Large intestine (tissue), 3 donors: ENCODE results near the gene PITPNB. TPM values are rescaled to one million over a fixed set of nuclear protein-coding genes. Genes with fewer than 3 reads are reported as not detected.

Experiments used
- DNase-seq, 2 donors: peaks; one replicate each; pipeline versions ENCODE4 v3.0.0 to v3.0.0-alpha.2; 2013
- H3K27ac ChIP-seq: one replicate; pipeline ENCODE4 v1.5.1; 2013; ENCODE audit warnings: low read length
- H3K27me3 ChIP-seq: 2 replicates; pipeline ENCODE4 v1.6.1; 2013; ENCODE audit warnings: low read length; ENCODE audit not compliant: control insufficient read depth, insufficient read depth
- H3K36me3 ChIP-seq: 2 replicates; pipeline ENCODE4 v1.6.1; 2013; ENCODE audit warnings: low read length; ENCODE audit not compliant: control insufficient read depth, insufficient read depth
- H3K4me1 ChIP-seq: one replicate; pipeline ENCODE4 v1.6.1; 2013; ENCODE audit warnings: low read length; ENCODE audit not compliant: control insufficient read depth, insufficient read depth
- H3K4me3 ChIP-seq: one replicate; pipeline ENCODE4 v1.5.1; 2013; ENCODE audit warnings: low read length
- H3K9me3 ChIP-seq: one replicate; pipeline ENCODE4 v1.6.1; 2013; ENCODE audit warnings: mild to moderate bottlenecking, low read depth, low read length, moderate library complexity; ENCODE audit not compliant: control insufficient read depth
- WGBS: methylation state at CpG from one replicate; pipeline ENCODE4 v1.1.5; 2013; ENCODE audit warnings: low lambda C conversion rate; ENCODE audit not compliant: insufficient coverage; 5-methylcytosine and 5-hydroxymethylcytosine counted together
- polyA plus RNA-seq: library from polyadenylated mRNA; unstranded; fragments of 120-200 nt; gene quantifications from one replicate; pipeline ENCODE4 v1.2.1, GENCODE V29; 2013

PITPNB gene
- polyA plus RNA-seq, 1 donor, result 53.4 TPM

DNA sequence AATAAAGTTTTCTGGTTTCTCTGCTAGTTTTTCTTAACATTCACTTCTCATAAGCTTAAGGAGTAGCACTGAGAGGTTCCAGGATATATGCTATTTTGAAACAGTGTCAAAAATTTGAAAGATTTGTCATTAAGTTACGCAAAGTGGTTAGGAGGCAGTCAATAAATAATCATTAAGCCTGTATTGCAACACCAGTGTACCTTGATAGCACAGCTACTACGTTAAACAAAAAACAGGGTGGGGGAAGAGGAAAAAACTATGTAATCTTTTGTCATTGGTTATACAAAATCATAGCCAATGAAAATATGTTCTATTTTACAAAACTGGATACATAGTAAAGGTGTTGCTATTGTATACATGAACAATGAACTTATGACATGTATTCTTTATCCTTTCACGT is 30.4 kb upstream of the PITPNB start:
- H3K9me3 ChIP-seq, result no peaks in the 10 kb centered on the region
- no peaks in the 10 kb centered on the region for H3K27me3 ChIP-seq
- WGBS, result 100% methylated on average over 1 of the region's 3 CpGs
- DNase-seq, result peak in 1 of 2 donors; percentile 10
- no peaks in the 10 kb centered on the region for H3K4me1 ChIP-seq
- no peak overlapping the region for H3K4me3 ChIP-seq
- no peaks in the 10 kb centered on the region for H3K36me3 ChIP-seq
- H3K27ac ChIP-seq, result no peak overlapping the region

DNA sequence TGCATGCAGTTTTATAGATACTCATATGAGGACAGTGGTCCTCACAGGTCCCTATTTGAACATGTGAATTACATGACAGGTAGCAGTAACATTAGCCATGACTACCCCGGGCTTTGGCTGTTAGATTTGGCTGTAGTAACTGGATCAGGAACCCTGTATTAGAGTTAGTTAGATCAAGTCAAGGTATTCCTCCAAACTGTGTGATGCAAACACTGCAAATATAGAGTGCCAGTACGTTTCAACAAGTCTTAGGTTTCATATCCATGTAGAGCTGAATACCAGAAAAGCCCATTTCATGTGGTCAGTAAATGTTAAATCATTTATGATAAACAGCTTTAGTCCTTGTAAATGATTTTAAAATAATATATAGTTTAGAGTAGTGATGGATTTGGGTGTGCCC is 29.5 kb upstream of the PITPNB start:
- no peak overlapping the region for H3K27ac ChIP-seq
- H3K36me3 ChIP-seq, result no peaks in the 10 kb centered on the region
- no peak overlapping the region for H3K4me3 ChIP-seq
- no CpG with 5 or more reads among the region's 2 CpGs for WGBS
- H3K9me3 ChIP-seq, result no peaks in the 10 kb centered on the region
- H3K4me1 ChIP-seq, result no peaks in the 10 kb centered on the region
- no peak for DNase-seq
- H3K27me3 ChIP-seq, result no peaks in the 10 kb centered on the region

DNA sequence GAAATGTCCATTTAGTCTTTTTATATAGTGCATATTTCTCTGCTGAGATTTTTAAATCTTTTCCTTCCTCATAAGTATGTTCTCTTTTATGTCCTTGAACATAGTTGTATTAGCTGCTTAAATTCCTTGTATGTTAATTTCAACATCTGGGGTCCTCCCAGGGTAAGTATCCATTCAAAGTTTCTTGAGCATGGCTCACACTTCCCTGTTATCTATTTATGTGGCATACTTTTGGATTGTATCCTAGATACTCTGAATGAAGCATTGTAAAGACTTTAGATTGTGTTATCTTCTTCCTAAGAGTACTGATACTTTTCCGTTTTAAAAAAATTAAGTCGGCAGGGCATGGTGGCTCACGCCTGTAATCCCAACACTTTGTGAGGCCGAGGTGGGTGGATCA is 28.4 kb upstream of the PITPNB start:
- no CpG with 5 or more reads among the region's 4 CpGs for WGBS
- H3K27me3 ChIP-seq, result no peaks in the 10 kb centered on the region

DNA sequence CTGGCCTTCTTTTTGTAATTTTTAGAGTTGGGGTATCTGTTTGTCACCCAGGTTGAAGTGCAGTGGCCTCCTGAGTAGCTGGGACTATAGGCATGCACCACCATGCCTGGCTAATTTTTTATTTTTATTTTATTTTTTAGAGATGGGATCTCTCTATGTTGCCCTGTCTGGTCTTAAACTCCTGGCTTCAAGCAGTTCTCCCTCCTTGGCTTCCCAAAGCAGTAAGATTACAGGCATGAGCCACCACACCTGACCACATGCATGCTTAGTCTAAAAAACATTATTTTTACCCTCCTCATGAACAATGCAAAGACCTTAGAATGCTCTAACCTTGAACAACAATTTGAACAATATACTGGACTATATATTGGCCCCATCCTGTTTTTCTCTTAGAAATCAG is 22.1 kb upstream of the PITPNB start:
- Histone ChIP-seq H3K36me3 (no peaks in the 10 kb centered on the region), H3K27ac (no peak overlapping the region), H3K4me1 (no peaks in the 10 kb centered on the region), H3K9me3 (no peaks in the 10 kb centered on the region), H3K4me3 (no peak overlapping the region), H3K27me3 (no peaks in the 10 kb centered on the region)
- DNase-seq, result no peak

More for the DNA sequence above, 28.4 kb upstream of the PITPNB start:
- Histone ChIP-seq H3K27ac (no peak overlapping the region), H3K4me1 (no peaks in the 10 kb centered on the region), H3K36me3 (no peaks in the 10 kb centered on the region), H3K9me3 (no peaks in the 10 kb centered on the region), H3K4me3 (no peak overlapping the region)
- DNase-seq, result no peak

DNA sequence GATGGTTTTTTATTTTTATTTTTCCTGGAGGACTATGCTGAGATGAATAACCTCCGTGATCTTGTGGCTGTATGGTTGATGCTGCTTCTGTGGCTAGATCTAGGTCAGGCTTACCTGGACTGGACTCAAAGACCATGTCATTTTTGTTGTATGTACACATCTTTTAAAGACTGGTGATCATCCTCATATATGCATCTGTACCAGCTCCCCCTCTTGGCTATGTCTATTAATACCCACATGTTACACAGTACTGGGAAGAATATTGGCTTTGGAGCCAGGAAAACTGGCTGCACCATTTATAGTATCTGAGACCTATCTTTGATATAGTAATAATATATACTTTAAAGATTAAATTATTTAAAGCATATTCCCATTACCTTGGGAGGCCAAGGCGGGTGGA is 18.4 kb upstream of the PITPNB start:
- no peaks in the 10 kb centered on the region for H3K4me1 ChIP-seq
- H3K27me3 ChIP-seq, result no peaks in the 10 kb centered on the region
- WGBS, result no CpG with 5 or more reads among the region's 2 CpGs
- H3K9me3 ChIP-seq, result no peaks in the 10 kb centered on the region
- H3K27ac ChIP-seq, result no peak overlapping the region
- no peak overlapping the region for H3K4me3 ChIP-seq
- DNase-seq, result no peak
- H3K36me3 ChIP-seq, result no peaks in the 10 kb centered on the region

DNA sequence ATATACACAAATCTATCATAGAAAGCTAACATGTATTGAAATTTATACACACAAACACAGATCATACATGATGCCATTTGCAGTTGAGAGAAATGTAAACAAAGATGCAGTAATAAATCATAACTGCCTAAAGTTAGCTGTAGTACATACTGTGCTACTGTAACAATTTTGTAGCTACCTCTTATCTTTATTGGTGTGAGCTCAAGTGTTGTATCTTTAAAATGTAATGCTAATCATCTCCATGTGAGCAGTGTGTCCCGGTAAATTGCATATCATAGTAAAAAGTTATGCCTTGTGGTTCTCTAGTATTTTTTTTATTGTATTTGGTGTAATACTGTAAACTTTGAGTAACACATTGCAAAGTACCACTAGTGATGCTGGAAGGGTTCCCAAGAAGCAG is 16.8 kb upstream of the PITPNB start:
- H3K27me3 ChIP-seq, result no peaks in the 10 kb centered on the region
- DNase-seq, result no peak
- no peaks in the 10 kb centered on the region for H3K4me1 ChIP-seq
- no peak overlapping the region for H3K27ac ChIP-seq
- H3K4me3 ChIP-seq, result no peak overlapping the region
- H3K36me3 ChIP-seq, result no peaks in the 10 kb centered on the region
- no peaks in the 10 kb centered on the region for H3K9me3 ChIP-seq
- WGBS, result no CpG with 5 or more reads among the region's 1 CpG

DNA sequence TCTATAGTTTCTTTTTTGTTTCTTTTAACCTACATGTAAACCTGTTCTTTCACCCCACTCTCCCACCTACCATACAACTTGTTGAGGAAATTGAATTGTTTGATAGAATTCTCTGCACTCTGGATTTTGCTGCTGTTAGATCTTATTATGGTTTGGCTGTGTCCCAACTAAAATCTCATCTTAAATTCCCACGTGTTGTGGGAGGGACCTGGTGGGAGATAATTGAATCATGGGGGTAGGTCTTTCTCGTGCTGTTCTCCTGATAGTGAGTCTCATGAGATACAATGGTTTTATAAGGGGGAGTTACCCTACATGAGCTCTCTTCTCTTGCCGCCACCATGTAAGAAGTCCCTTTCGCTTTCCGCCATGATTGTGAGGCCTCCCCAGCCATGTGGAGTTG is 15.0 kb upstream of the PITPNB start:
- H3K9me3 ChIP-seq, result no peaks in the 10 kb centered on the region
- H3K36me3 ChIP-seq, result no peaks in the 10 kb centered on the region
- no peak for DNase-seq
- no peak overlapping the region for H3K4me3 ChIP-seq
- no CpG with 5 or more reads among the region's 5 CpGs for WGBS
- no peak overlapping the region for H3K27ac ChIP-seq
- no peaks in the 10 kb centered on the region for H3K4me1 ChIP-seq
- no peaks in the 10 kb centered on the region for H3K27me3 ChIP-seq

DNA sequence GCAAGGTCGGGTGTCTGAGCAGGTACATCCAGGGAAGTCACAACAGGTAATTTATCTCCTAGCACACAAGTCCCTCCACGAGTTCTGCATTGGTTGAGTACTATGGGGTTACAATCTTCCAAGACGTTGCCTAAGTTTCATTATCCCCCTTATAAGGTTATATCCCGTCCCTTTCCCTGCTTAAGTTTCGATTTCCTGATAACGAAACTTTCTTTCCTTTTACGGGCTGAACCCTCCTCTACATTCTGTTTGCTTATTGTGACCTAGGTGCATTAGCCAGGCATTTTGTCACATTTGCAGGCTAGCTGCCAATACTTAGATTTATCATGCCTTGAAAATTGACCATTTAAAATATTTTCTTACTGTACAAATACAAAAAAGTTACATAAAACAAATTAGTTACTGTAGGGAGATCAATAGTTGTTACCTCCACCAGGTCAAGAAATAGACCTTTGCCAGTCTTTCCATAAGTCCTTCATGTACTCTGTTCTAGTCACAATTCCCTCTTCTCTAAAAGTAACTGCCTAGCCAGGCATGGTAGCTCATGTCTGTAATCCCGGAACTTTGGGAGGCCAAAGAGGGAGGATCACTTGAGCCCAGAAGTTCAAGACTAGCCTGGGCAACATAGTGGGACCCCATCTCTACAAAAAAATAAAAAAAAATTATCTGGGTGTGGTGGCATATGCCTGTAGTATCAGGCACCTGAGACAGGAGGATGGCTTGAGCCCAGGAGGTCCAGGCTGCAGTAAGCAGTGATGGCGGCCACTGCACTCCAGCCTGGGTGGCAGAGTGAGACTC is 14.3 kb upstream of the PITPNB start:
- Histone ChIP-seq H3K27ac (no peak overlapping the region), H3K4me1 (no peaks in the 10 kb centered on the region), H3K27me3 (no peaks in the 10 kb centered on the region), H3K4me3 (no peak overlapping the region), H3K36me3 (no peaks in the 10 kb centered on the region), H3K9me3 (no peaks in the 10 kb centered on the region)
- DNase-seq, result no peak
- 87% methylated on average over 6 of the region's 9 CpGs for WGBS

DNA sequence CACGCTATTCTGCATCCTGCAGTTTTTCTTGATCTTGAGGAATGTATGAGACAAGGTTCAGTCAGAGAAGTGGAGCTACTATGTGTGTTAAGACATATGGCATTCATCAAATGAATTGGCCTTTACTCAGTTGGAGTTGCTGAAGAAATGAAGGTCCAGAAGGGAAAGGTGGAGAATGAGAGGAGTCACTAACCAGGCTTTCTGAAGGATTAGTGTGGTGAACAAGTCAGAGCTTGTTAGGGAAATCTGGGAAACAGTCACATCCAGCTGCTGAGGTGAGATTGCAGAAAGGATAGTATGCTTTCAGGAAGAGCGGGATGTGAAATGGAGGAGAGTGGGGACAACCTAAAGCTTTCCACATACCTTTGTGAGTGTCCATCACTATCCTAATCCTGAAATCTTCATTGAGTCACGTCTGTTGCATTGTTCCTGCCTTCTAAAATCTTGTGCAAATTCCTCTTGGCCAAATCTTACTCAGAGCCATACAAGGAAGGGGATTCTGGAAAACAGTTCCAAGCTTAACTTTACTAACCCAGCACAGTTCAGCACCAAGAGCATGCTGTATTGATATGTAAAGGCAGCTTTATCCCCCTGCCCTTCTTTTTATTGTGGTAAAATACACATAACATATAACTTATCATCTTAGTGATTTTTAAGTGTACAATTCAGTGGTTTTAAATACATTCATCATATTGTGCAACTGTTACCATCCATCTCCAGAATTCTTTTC is 11.4 kb upstream of the PITPNB start:
- H3K27ac ChIP-seq, result no peak overlapping the region
- no peaks in the 10 kb centered on the region for H3K9me3 ChIP-seq
- H3K4me1 ChIP-seq, result no peaks in the 10 kb centered on the region
- no CpG with 5 or more reads among the region's 3 CpGs for WGBS
- no peaks in the 10 kb centered on the region for H3K27me3 ChIP-seq
- no peak for DNase-seq
- H3K36me3 ChIP-seq, result no peaks in the 10 kb centered on the region
- H3K4me3 ChIP-seq, result no peak overlapping the region

DNA sequence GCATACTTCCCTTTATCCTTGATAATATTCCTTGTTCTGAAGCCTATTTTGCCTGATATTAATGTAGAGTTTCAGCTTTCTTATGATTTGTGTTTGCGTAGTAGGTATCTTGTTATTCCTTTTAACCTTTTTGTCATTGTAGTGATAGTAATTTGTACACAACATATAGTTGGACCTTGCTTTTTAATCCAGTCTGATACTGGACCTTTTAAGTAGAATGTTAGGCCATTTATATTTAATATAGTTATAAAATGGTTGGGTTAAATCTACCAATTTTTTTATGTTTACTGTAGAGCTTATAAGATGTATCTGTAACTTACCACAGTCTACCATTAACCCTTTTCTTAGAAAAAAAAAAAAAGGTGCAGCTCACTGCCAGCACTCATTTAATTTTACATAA is 8.6 kb upstream of the PITPNB start:
- Histone ChIP-seq H3K27ac (no peak overlapping the region), H3K4me3 (no peak overlapping the region), H3K36me3 (peaks cover 7% of the 10 kb centered on the region), H3K27me3 (no peaks in the 10 kb centered on the region), H3K4me1 (no peaks in the 10 kb centered on the region), H3K9me3 (no peaks in the 10 kb centered on the region)
- 38% methylated on average over 1 of the region's 1 CpG for WGBS
- no peak for DNase-seq

DNA sequence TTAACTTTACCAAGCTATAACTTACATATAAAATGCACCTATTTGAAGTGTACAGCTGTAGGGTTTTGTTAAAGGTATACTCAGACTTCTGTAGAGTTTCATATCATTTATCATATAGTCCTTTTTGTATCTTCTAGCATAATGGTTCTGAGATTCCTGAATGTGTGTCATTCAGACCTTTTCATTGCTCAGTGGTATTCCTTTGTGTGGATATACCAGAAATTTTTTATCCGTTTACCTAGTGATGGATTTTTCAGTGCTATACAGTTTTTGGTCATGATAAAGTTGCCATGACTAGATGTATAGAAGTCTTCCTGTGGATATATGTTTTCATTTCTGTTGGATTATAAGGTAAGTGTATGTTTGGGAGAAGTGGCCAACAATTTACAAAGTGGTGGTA is 6.3 kb upstream of the PITPNB start:
- H3K27me3 ChIP-seq, result no peaks in the 10 kb centered on the region
- no CpG with 5 or more reads among the region's 1 CpG for WGBS
- H3K9me3 ChIP-seq, result no peaks in the 10 kb centered on the region

More for the DNA sequence above, 6.3 kb upstream of the PITPNB start:
- Histone ChIP-seq H3K4me3 (no peak overlapping the region), H3K4me1 (peaks cover 4% of the 10 kb centered on the region), H3K27ac (no peak overlapping the region), H3K36me3 (peaks cover 7% of the 10 kb centered on the region)
- DNase-seq, result no peak
